CD14-positive monocyte (primary cell): ENCODE results near the gene MICU2. TPM values are rescaled to one million over a fixed set of nuclear protein-coding genes. Genes with fewer than 3 reads are reported as not detected.
"Not testable (repeated sequence)": the region's sequence is repeated elsewhere in the genome, so short reads cannot be mapped to it uniquely, and the experiment has no call there.

ENCODE experiments used
- DNase-seq, 3 donors: peaks; one replicate each; pipeline ENCODE4 v3.0.0-alpha.2; 2011 to 2022
- H2AFZ ChIP-seq: 2 replicates; pipeline ENCODE4 v1.6.0; 2012; ENCODE audit warnings: mild to moderate bottlenecking, low read depth, low read length, inconsistent platforms; ENCODE audit not compliant: insufficient read depth, poor library complexity, severe bottlenecking
- H3K27ac ChIP-seq, 2 donors: 1 replicate in 1 of 2; 2 replicates in 1 of 2; pipeline ENCODE4 v1.5.1; 2012 to 2013; ENCODE audit warnings: low read length in 2 of 2, control low read depth in 1 of 2, inconsistent platforms in 1 of 2, low read depth in 1 of 2, mild to moderate bottlenecking in 1 of 2
- H3K27me3 ChIP-seq, 2 donors: one replicate each; pipeline versions ENCODE4 v1.6.0 to v1.6.1; 2011 to 2013; ENCODE audit warnings: low read length in 2 of 2; ENCODE audit not compliant: control insufficient read depth in 2 of 2, insufficient read depth in 2 of 2
- H3K36me3 ChIP-seq, 2 donors: replicated peaks in 1 of 2; 1 replicate in 1 of 2; 2 replicates in 1 of 2; pipeline versions ENCODE4 v1.5.1 to v1.6.1; 2012 to 2013; ENCODE audit warnings: low read length in 2 of 2, control low read depth in 1 of 2, inconsistent platforms in 1 of 2, mild to moderate bottlenecking in 1 of 2; ENCODE audit not compliant: insufficient read depth in 2 of 2, control insufficient read depth in 1 of 2
- H3K4me1 ChIP-seq, 2 donors: 1 replicate in 1 of 2; 2 replicates in 1 of 2; pipeline versions ENCODE4 v1.5.1 to v1.6.1; 2012 to 2013; ENCODE audit warnings: low read length in 2 of 2, control low read depth in 1 of 2, inconsistent platforms in 1 of 2, mild to moderate bottlenecking in 1 of 2, moderate library complexity in 1 of 2; ENCODE audit not compliant: insufficient read depth in 2 of 2, control insufficient read depth in 1 of 2
- H3K4me2 ChIP-seq: replicated peaks from 2 replicates; pipeline ENCODE3; 2012; ENCODE audit warnings: low read length, moderate library complexity, mild to moderate bottlenecking; ENCODE audit not compliant: poor library complexity, severe bottlenecking; ENCODE audit errors: extremely low read depth
- H3K4me3 ChIP-seq, 3 experiments: fragments of 200-600 bp in 1 of 3; sonication (generic) in 1 of 3; replicated peaks in 1 of 3; 1 replicate in 2 of 3; 2 replicates in 1 of 3; pipeline ENCODE4 v1.5.1; 2011 to 2013; ENCODE audit warnings: low read length in 3 of 3, mild to moderate bottlenecking in 3 of 3, control low read depth in 2 of 3, low read depth in 2 of 3, inconsistent platforms in 1 of 3, moderate library complexity in 1 of 3
- H3K79me2 ChIP-seq: 2 replicates; pipeline ENCODE4 v1.6.0; 2012; ENCODE audit warnings: mild to moderate bottlenecking, control low read depth, inconsistent platforms, low read length, moderate library complexity; ENCODE audit not compliant: insufficient read depth
- H3K9ac ChIP-seq: 2 replicates; pipeline ENCODE4 v1.6.0; 2017; ENCODE audit warnings: low read length, mild to moderate bottlenecking; ENCODE audit not compliant: insufficient read depth, poor library complexity, severe bottlenecking
- H3K9me3 ChIP-seq, 2 donors: replicated peaks in 1 of 2; 1 replicate in 1 of 2; 2 replicates in 1 of 2; pipeline versions ENCODE4 v1.5.1 to v1.6.1; 2012 to 2013; ENCODE audit warnings: low read length in 2 of 2, control low read depth in 1 of 2; ENCODE audit not compliant: control insufficient read depth in 1 of 2, insufficient read depth in 1 of 2
- H4K20me1 ChIP-seq: 2 replicates; pipeline ENCODE4 v1.6.0; 2012; ENCODE audit warnings: mild to moderate bottlenecking, low read length, control low read depth, moderate library complexity; ENCODE audit not compliant: insufficient read depth
- H3K27ac Mint-ChIP-seq, 7 donors: one replicate each; pipeline ENCODE4 v1.8.0; 2020; ENCODE audit warnings: mild to moderate bottlenecking in 7 of 7, mixed read lengths in 7 of 7, moderate library complexity in 6 of 7, inconsistent platforms in 2 of 7
- H3K27me3 Mint-ChIP-seq, 3 donors: one replicate each; pipeline ENCODE4 v1.8.0; 2021 to 2022; ENCODE audit warnings: low read depth in 3 of 3, mild to moderate bottlenecking in 3 of 3, mixed read lengths in 3 of 3, moderate library complexity in 3 of 3, inconsistent platforms in 1 of 3
- H3K36me3 Mint-ChIP-seq, 2 donors: one replicate each; pipeline ENCODE4 v1.8.0; 2020; ENCODE audit warnings: mixed read lengths in 2 of 2, inconsistent platforms in 1 of 2, mild to moderate bottlenecking in 1 of 2
- H3K4me1 Mint-ChIP-seq: one replicate; pipeline ENCODE4 v1.8.0; 2020; ENCODE audit warnings: mild to moderate bottlenecking, mixed read lengths
- H3K4me3 Mint-ChIP-seq, 2 donors: one replicate each; pipeline ENCODE4 v1.8.0; 2020; ENCODE audit warnings: mild to moderate bottlenecking in 2 of 2, mixed read lengths in 2 of 2, moderate library complexity in 1 of 2
- H3K9me3 Mint-ChIP-seq, 7 donors: one replicate each; pipeline ENCODE4 v1.8.0; 2020 to 2022; ENCODE audit warnings: mixed read lengths in 7 of 7, mild to moderate bottlenecking in 6 of 7, moderate library complexity in 6 of 7, inconsistent platforms in 2 of 7
- WGBS: methylation state at CpG from one replicate; pipeline ENCODE4 v1.1.5; 2013; ENCODE audit warnings: missing lambda C conversion rate; ENCODE audit not compliant: insufficient coverage; 5-methylcytosine and 5-hydroxymethylcytosine counted together
- intact Hi-C, 2 donors: fragments of 100-400 bp; cut with micrococcal nuclease; formaldehyde crosslinking; loops; one replicate each; pipeline versions ENCODE4 v1.15.0 to v1.15.1; 2023
- polyA plus RNA-seq, 3 donors: library from polyadenylated mRNA; depleted of rRNA in 1 of 3; unstranded in 2 of 3; stranded (reverse) in 1 of 3; fragments of 300-500 nt in 2 of 3; fragments of >200 nt in 1 of 3; fragmentation: Illumina TruSeq in 2 of 3; gene quantifications; 1 replicate in 2 of 3; 2 replicates in 1 of 3; pipeline ENCODE4 v1.2.3, GENCODE V29; 2012 to 2021
- TF ChIP-seq, protein P1 (sequence below): fragments of 200-600 bp; IDR thresholded peaks from one replicate; pipeline ENCODE4 v1.8.0; 2022; ENCODE audit warnings: antibody characterized with exemption, mild to moderate bottlenecking

Gene MICU2
- polyA plus RNA-seq, 3 donors, result 21.5 to 32.1 (median 26.8) TPM

DNA sequence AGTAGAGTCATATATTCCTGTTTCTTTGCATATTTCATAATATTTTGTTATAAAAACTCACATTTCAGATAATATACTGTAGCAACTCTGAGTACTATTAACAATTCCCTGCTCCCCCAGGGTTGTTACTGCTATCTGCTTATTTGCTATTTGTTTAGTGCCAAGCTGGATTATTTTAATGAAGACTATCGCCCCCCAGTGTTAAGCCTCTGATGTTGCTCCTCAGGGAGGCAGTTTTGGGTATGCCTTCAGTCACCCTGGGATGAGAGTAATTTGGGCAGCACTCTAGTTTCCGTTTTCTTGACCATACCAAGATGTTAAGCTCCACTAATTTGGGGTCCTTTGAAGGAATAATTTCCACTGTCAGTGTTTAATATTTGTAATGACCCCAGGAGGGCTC lies 46.0 kb downstream of the MICU2 start:
- H3K9ac ChIP-seq, result no peak overlapping the region
- intact Hi-C loops, result no loop called here
- no CpG with 5 or more reads among the region's 2 CpGs for WGBS
- TF ChIP-seq, protein P1, sequence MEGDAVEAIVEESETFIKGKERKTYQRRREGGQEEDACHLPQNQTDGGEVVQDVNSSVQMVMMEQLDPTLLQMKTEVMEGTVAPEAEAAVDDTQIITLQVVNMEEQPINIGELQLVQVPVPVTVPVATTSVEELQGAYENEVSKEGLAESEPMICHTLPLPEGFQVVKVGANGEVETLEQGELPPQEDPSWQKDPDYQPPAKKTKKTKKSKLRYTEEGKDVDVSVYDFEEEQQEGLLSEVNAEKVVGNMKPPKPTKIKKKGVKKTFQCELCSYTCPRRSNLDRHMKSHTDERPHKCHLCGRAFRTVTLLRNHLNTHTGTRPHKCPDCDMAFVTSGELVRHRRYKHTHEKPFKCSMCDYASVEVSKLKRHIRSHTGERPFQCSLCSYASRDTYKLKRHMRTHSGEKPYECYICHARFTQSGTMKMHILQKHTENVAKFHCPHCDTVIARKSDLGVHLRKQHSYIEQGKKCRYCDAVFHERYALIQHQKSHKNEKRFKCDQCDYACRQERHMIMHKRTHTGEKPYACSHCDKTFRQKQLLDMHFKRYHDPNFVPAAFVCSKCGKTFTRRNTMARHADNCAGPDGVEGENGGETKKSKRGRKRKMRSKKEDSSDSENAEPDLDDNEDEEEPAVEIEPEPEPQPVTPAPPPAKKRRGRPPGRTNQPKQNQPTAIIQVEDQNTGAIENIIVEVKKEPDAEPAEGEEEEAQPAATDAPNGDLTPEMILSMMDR, result peak; percentile 47
- no peak overlapping the region for H3K4me3 ChIP-seq
- Mint-ChIP-seq H3K9me3 (peaks cover 0 to 5% (median 0%) of the 10 kb centered on the region in 7 donors), H3K27me3 (no peaks in the 10 kb centered on the region), H3K4me3 (no peak overlapping the region), H3K4me1 (peaks cover 19% of the 10 kb centered on the region), H3K36me3 (peaks cover 38 to 53% of the 10 kb centered on the region in 2 donors), H3K27ac (no peak overlapping the region)
- H3K4me1 ChIP-seq, result no peaks in the 10 kb centered on the region
- H3K9me3 ChIP-seq, result no peaks in the 10 kb centered on the region
- no peak overlapping the region for H3K27ac ChIP-seq
- H3K4me2 ChIP-seq, result no peak overlapping the region
- DNase-seq, result no peak
- no peaks in the 10 kb centered on the region for H3K27me3 ChIP-seq
- H2AFZ ChIP-seq, result no peak overlapping the region
- no peaks in the 10 kb centered on the region for H3K79me2 ChIP-seq
- peaks cover 11% of the 10 kb centered on the region for H4K20me1 ChIP-seq
- peaks cover 12 to 43% of the 10 kb centered on the region in 2 donors for H3K36me3 ChIP-seq

- H3K4me2 ChIP-seq, result no peak overlapping the region
- intact Hi-C loops, result no loop called here
- no peaks in the 10 kb centered on the region for H3K4me1 ChIP-seq
- H3K27me3 Mint-ChIP-seq, result no peaks in the 10 kb centered on the region
- no peak overlapping the region for H2AFZ ChIP-seq
- DNase-seq, result no peak
- H4K20me1 ChIP-seq, result peaks cover 11% of the 10 kb centered on the region
- no peaks in the 10 kb centered on the region for H3K79me2 ChIP-seq
- H3K4me1 Mint-ChIP-seq, result peaks cover 19% of the 10 kb centered on the region
- TF ChIP-seq, protein P1, result no peak
- H3K36me3 ChIP-seq, result peaks cover 7 to 28% of the 10 kb centered on the region in 2 donors
- no peak overlapping the region for H3K4me3 Mint-ChIP-seq
- no peak overlapping the region for H3K27ac ChIP-seq
- H3K4me3 ChIP-seq, result no peak overlapping the region
- no peak overlapping the region for H3K9ac ChIP-seq
- H3K9me3 Mint-ChIP-seq, result peaks cover 0 to 5% (median 0%) of the 10 kb centered on the region in 7 donors
- H3K9me3 ChIP-seq, result no peaks in the 10 kb centered on the region
- H3K36me3 Mint-ChIP-seq, result peaks cover 26 to 43% of the 10 kb centered on the region in 2 donors
- no peaks in the 10 kb centered on the region for H3K27me3 ChIP-seq
- H3K27ac Mint-ChIP-seq, result peak overlapping the region in 2 of 7 donors; percentile 6 to 12
Observed at GRCh38 chr13:21556051-21556450, 47.9 kb downstream of the MICU2 start.

GRCh38 chr13:21553261-21553660 lies 50.7 kb downstream of the MICU2 start:
- H3K4me1 ChIP-seq, H2AFZ ChIP-seq, H3K9me3 ChIP-seq, H3K27ac ChIP-seq, intact Hi-C loops, H3K27me3 Mint-ChIP-seq, H3K9me3 Mint-ChIP-seq, H3K4me3 ChIP-seq, H3K4me2 ChIP-seq, H3K36me3 ChIP-seq, H3K27me3 ChIP-seq, H3K9ac ChIP-seq, H3K79me2 ChIP-seq, H3K4me3 Mint-ChIP-seq: not testable (repeated sequence)
- H4K20me1 ChIP-seq, result peaks cover 18% of the 10 kb centered on the region
- no CpG with 5 or more reads among the region's 2 CpGs for WGBS
- peak in 1 of 3 donors; percentile 11 for DNase-seq
- Mint-ChIP-seq H3K4me1 (peaks cover 19% of the 10 kb centered on the region), H3K27ac (peak overlapping the region in 3 of 7 donors; percentile 1 to 54 (median 43)), H3K36me3 (peaks cover 17 to 32% of the 10 kb centered on the region in 2 donors)
